Ureter (tissue), 1 donor: ENCODE measurements around the gene BCL2L15. TPM values are rescaled to one million over a fixed set of nuclear protein-coding genes. Genes with fewer than 3 reads are reported as not detected.

Source experiments
- DNase-seq: peaks from one replicate; pipeline ENCODE4 v3.0.0-alpha.2; 2020; ENCODE audit warnings: low spot score
- total RNA-seq: library from RNA; stranded (reverse); gene quantifications from one replicate; pipeline ENCODE4 v1.2.4, GENCODE V29; 2023
- donor health status: DM: yes; HTN: yes; CAD: no.

BCL2L15 gene
- 8.0 TPM for total RNA-seq

- DNase-seq = no peak
Measured at GRCh38 chr1:113887402-113888175, at the start of gene BCL2L15. TSS of gene BCL2L15 (minus strand) at chr1:113887581. CDS start at chr1:113887375, 206 bp downstream.

- DNase-seq = no peak
Measured at GRCh38 chr1:113937146-113937545, 49.8 kb upstream of the BCL2L15 start.

GRCh38 chr1:113935970-113936369, 48.6 kb upstream of the BCL2L15 start:
- no peak for DNase-seq

GRCh38 chr1:113935176-113935575, 47.8 kb upstream of the BCL2L15 start:
- no peak for DNase-seq

- no peak for DNase-seq
Measured at GRCh38 chr1:113934511-113935055, 47.2 kb upstream of the BCL2L15 start.

- DNase-seq = no peak
Measured at GRCh38 chr1:113934006-113934405, 46.6 kb upstream of the BCL2L15 start.

GRCh38 chr1:113931451-113931851, 44.1 kb upstream of the BCL2L15 start:
- DNase-seq = no peak

GRCh38 chr1:113930499-113931161, 43.2 kb upstream of the BCL2L15 start:
- DNase-seq = no peak

GRCh38 chr1:113929750-113930498, 42.5 kb upstream of the BCL2L15 start:
- DNase-seq = peak; percentile 63

- DNase-seq = peak; percentile 94
Measured at GRCh38 chr1:113928941-113929749, 41.8 kb upstream of the BCL2L15 start, which contains the start of gene HIPK1. TSS of gene HIPK1 (plus strand) at chr1:113929324.

- DNase-seq = no peak
Measured at GRCh38 chr1:113928187-113928930, 41.0 kb upstream of the BCL2L15 start.

- DNase-seq = no peak
Measured at GRCh38 chr1:113924473-113924872, 37.1 kb upstream of the BCL2L15 start.

- DNase-seq = no peak
Measured at GRCh38 chr1:113922957-113923356, 35.6 kb upstream of the BCL2L15 start.

GRCh38 chr1:113918243-113918642, 30.9 kb upstream of the BCL2L15 start:
- DNase-seq = no peak

GRCh38 chr1:113917400-113918082, 30.2 kb upstream of the BCL2L15 start:
- no peak for DNase-seq

- no peak for DNase-seq
Measured at GRCh38 chr1:113916974-113917373, 29.6 kb upstream of the BCL2L15 start.

GRCh38 chr1:113913887-113914664, 26.7 kb upstream of the BCL2L15 start:
- no peak for DNase-seq

- DNase-seq = no peak
Measured at GRCh38 chr1:113913312-113913668, 25.9 kb upstream of the BCL2L15 start.

- no peak for DNase-seq
Measured at GRCh38 chr1:113912594-113913311, 25.4 kb upstream of the BCL2L15 start.
